Mesenchymal stem cell (in vitro differentiated cells and primary cell): ENCODE results near the gene HS2ST1.
"Not testable (repeated sequence)": the region's sequence is repeated elsewhere in the genome, so short reads cannot be mapped to it uniquely, and the experiment has no call there.

Experiments
- DNase-seq: peaks from one replicate; pipeline ENCODE4 v3.0.0-alpha.2; 2013
- H2AFZ ChIP-seq: one replicate; pipeline ENCODE4 v1.6.1; 2013; ENCODE audit warnings: low read depth, mild to moderate bottlenecking, control low read depth, inconsistent platforms, low read length, moderate library complexity
- H2AK5ac ChIP-seq: 2 replicates; pipeline ENCODE4 v1.6.1; 2013; ENCODE audit warnings: low read length, moderate library complexity, mild to moderate bottlenecking, inconsistent platforms; ENCODE audit not compliant: severe bottlenecking
- H2BK120ac ChIP-seq: one replicate; pipeline ENCODE4 v1.6.1; 2013; ENCODE audit warnings: low read depth, mild to moderate bottlenecking, inconsistent platforms, low read length, moderate library complexity
- H2BK12ac ChIP-seq, 2 experiments: one replicate each; pipeline ENCODE4 v1.6.1; 2013; ENCODE audit warnings: inconsistent platforms in 2 of 2, low read length in 2 of 2, mild to moderate bottlenecking in 2 of 2, moderate library complexity in 2 of 2, control low read depth in 1 of 2
- H2BK15ac ChIP-seq: one replicate; pipeline ENCODE4 v1.6.1; 2013; ENCODE audit warnings: mild to moderate bottlenecking, low read depth, inconsistent platforms; ENCODE audit not compliant: poor library complexity, severe bottlenecking
- H2BK5ac ChIP-seq: 2 replicates; pipeline ENCODE4 v1.6.1; 2013; ENCODE audit warnings: low read depth, mild to moderate bottlenecking, low read length, control low read depth, inconsistent platforms; ENCODE audit not compliant: poor library complexity, severe bottlenecking
- H3K14ac ChIP-seq, 2 experiments: one replicate each; pipeline ENCODE4 v1.6.1; 2013; ENCODE audit warnings: inconsistent platforms in 2 of 2, low read length in 2 of 2, control low read depth in 1 of 2, mild to moderate bottlenecking in 1 of 2, moderate library complexity in 1 of 2
- H3K18ac ChIP-seq, 2 experiments: one replicate each; pipeline ENCODE4 v1.6.1; 2013; ENCODE audit warnings: inconsistent platforms in 2 of 2, low read length in 2 of 2, control low read depth in 1 of 2, low read depth in 1 of 2, mild to moderate bottlenecking in 1 of 2
- H3K23ac ChIP-seq, 2 experiments: one replicate each; pipeline ENCODE4 v1.6.1; 2013; ENCODE audit warnings: inconsistent platforms in 2 of 2, low read length in 2 of 2, mild to moderate bottlenecking in 2 of 2, moderate library complexity in 2 of 2, control low read depth in 1 of 2
- H3K27ac ChIP-seq: 2 replicates; pipeline ENCODE4 v1.5.1; 2013; ENCODE audit warnings: mild to moderate bottlenecking, moderate library complexity, low read length, control low read depth, inconsistent platforms; ENCODE audit not compliant: poor library complexity, severe bottlenecking
- H3K27me3 ChIP-seq, 2 experiments: 2 replicates each; pipeline versions ENCODE4 v1.6.1 to v1.7.0; 2013; ENCODE audit warnings: low read length in 2 of 2, mild to moderate bottlenecking in 2 of 2, moderate library complexity in 2 of 2, control low read depth in 1 of 2, inconsistent platforms in 1 of 2; ENCODE audit not compliant: control insufficient read depth in 1 of 2, insufficient read depth in 1 of 2
- H3K36me3 ChIP-seq, 2 experiments: 2 replicates each; pipeline versions ENCODE4 v1.6.1 to v1.7.0; 2013; ENCODE audit warnings: low read length in 2 of 2, control low read depth in 1 of 2, inconsistent platforms in 1 of 2, low read depth in 1 of 2, mild to moderate bottlenecking in 1 of 2; ENCODE audit not compliant: insufficient read depth in 2 of 2, control insufficient read depth in 1 of 2
- H3K4ac ChIP-seq, 2 experiments: one replicate each; pipeline ENCODE4 v1.6.1; 2013; ENCODE audit warnings: inconsistent platforms in 2 of 2, low read length in 2 of 2, mild to moderate bottlenecking in 2 of 2, moderate library complexity in 2 of 2, control low read depth in 1 of 2, low read depth in 1 of 2
- H3K4me1 ChIP-seq: 2 replicates; pipeline ENCODE4 v1.6.1; 2013; ENCODE audit warnings: low read depth, low read length, control low read depth; ENCODE audit not compliant: control insufficient read depth, insufficient read depth
- H3K4me2 ChIP-seq: 2 replicates; pipeline ENCODE4 v1.6.1; 2013; ENCODE audit warnings: low read length, mild to moderate bottlenecking, inconsistent platforms; ENCODE audit not compliant: poor library complexity, severe bottlenecking
- H3K4me3 ChIP-seq, 2 experiments: 2 replicates each; pipeline versions ENCODE4 v1.5.1 to v1.7.0; 2013; ENCODE audit warnings: low read length in 2 of 2, mild to moderate bottlenecking in 2 of 2, control low read depth in 1 of 2, low read depth in 1 of 2; ENCODE audit not compliant: insufficient read depth in 1 of 2
- H3K79me1 ChIP-seq: replicated peaks from 2 replicates; pipeline ENCODE4 v1.6.1; 2013; ENCODE audit warnings: mild to moderate bottlenecking, control low read depth, low read length, inconsistent platforms; ENCODE audit not compliant: poor library complexity, severe bottlenecking
- H3K9ac ChIP-seq: 2 replicates; pipeline ENCODE4 v1.7.0; 2013; ENCODE audit warnings: mild to moderate bottlenecking, low read length, moderate library complexity
- H3K9me3 ChIP-seq: 2 replicates; pipeline ENCODE4 v1.7.0; 2013; ENCODE audit warnings: mild to moderate bottlenecking, low read length; ENCODE audit not compliant: control insufficient read depth
- H4K8ac ChIP-seq: one replicate; pipeline ENCODE4 v1.6.1; 2013; ENCODE audit warnings: inconsistent platforms, mild to moderate bottlenecking, low read length, moderate library complexity
- H4K91ac ChIP-seq: one replicate; pipeline ENCODE4 v1.6.1; 2013; ENCODE audit warnings: mild to moderate bottlenecking, low read length, inconsistent platforms
- WGBS: methylation state at CpG from one replicate; pipeline ENCODE4 v1.1.7; 2013; ENCODE audit warnings: mixed read lengths; 5-methylcytosine and 5-hydroxymethylcytosine counted together

HS2ST1 gene

DNA sequence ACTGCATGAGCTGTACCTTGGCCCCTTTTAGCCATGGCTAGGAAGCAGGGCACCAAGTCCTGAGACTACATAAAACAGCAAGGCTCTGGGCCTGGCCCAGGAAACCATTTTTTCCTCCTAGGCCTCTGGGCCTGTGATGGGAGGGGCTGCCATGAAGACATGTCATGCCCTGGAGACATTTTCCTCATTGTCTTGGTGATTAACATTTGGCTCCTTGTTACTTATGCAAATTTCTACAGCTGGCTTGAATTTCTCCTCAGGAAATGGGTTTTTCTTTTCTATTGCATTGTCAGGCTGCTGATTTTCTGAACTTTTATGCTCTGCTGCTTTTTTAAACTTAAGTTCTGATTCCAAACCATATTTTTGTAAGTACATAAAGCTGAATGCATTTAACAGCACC, 99.0 kb downstream of the HS2ST1 start:
- H3K4ac ChIP-seq, H3K36me3 ChIP-seq, H3K27ac ChIP-seq, H2AFZ ChIP-seq, H3K23ac ChIP-seq, H4K91ac ChIP-seq, H3K4me1 ChIP-seq, H3K27me3 ChIP-seq, H3K4me2 ChIP-seq, DNase-seq, H2BK5ac ChIP-seq, H2AK5ac ChIP-seq, H3K9ac ChIP-seq, H3K4me3 ChIP-seq, H4K8ac ChIP-seq, H2BK12ac ChIP-seq, H2BK15ac ChIP-seq, H3K14ac ChIP-seq, H3K18ac ChIP-seq, H2BK120ac ChIP-seq: not testable (repeated sequence)
- Histone ChIP-seq H3K9me3 (peaks cover 13% of the 10 kb centered on the region), H3K79me1 (peaks cover 16% of the 10 kb centered on the region)

DNA sequence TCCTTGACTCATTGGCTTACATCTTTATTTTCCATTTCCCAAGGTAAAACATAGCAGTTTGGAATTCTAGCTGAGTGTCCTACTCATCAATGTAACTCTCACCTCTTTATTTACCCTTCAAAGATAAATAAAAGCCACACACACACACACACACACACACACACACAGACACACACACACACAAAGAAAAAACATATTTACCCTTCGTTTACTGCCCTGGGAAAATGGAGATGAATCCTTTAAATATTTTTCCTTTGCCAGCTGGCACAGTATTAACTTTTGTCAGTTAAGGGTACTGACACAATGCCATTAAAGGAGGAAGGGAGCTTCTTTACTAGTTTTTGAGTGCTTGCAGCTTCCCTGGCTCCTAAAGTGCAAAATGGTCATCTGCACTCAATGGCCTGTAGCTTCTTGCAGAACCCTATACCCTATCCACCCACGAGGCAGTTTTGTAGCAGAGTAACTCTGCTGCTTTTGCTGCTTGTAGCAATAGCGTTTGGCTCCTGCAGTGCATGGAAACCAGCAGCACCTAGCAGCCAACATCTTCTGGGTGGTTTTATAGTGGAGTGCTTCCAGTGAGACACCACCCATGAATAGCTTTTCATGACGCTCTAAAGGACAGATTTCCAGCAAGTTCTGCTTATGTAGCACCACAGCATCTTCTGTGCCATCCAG, 103.7 kb downstream of the HS2ST1 start:
- WGBS = 70% methylated on average over 4 of the region's 4 CpGs

DNA sequence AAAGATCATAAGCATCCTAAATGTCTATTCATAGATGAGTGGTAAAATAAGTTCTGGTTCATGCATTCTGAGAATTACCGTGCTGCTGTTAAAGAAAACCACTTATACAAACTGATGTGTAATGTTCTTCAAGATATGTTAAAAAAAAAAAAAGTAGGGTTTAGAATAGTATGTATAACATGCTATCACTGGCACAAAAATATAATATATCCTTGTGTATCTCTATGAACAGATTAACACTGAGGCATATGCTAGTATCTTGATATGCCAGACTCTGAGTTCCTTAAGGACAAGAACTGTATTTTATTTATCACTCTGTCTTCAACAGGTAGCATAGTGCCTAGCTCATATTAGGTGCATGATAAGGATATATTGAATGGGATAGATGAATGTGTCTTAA, 108.9 kb downstream of the HS2ST1 start:
- WGBS = no CpG with 5 or more reads among the region's 1 CpG

More for the DNA sequence above, 103.7 kb downstream of the HS2ST1 start:
- Histone ChIP-seq H2BK120ac (no peak overlapping the region), H3K18ac (no peak overlapping the region), H4K8ac (peak overlapping the region; percentile 63), H2AK5ac (no peak overlapping the region), H3K4me2 (no peak overlapping the region), H3K14ac (no peak overlapping the region), H3K4me3 (no peak overlapping the region), H3K27ac (no peak overlapping the region), H3K9me3 (peaks cover 8% of the 10 kb centered on the region), H3K4me1 (no peaks in the 10 kb centered on the region), H3K79me1 (peaks cover 16% of the 10 kb centered on the region), H3K36me3 (peaks cover 0 to 2% of the 10 kb centered on the region in 2 experiments), H2BK12ac (no peak overlapping the region), H3K27me3 (no peaks in the 10 kb centered on the region), H4K91ac (no peak overlapping the region), H3K4ac (no peak overlapping the region), H3K23ac (no peak overlapping the region), H3K9ac (no peak overlapping the region), H2BK15ac (no peak overlapping the region), H2BK5ac (no peak overlapping the region), H2AFZ (no peak overlapping the region)
- DNase-seq = peak; percentile 4

DNA sequence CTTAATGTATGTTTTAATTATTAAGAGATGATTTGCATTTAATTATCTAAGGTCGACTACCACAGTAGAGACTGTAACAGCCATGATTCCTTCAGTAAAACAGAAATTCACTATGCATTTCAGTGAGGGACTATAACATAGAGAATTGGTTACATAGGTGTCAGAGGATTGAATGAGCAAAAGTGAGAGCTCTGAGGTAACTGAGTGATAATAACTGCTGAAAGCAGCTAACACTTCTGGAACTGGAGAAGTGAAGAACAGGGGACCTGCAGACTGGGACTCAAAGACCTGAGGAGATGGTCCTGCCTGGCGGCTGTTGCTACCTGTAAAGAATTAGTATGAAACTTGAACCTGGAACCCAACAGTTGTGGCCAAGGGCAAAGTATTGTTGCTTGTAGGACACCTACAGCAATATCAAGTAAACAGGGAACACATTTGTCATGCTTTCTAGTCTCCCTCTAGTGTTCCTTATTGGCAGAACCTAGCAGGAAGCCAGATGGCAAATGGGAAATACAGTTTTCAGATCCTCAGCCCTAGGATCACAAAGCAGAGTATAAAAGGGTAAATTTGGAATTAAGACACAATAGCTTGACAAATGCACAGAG, 110.6 kb downstream of the HS2ST1 start:
- H2AK5ac ChIP-seq = no peak overlapping the region
- no peaks in the 10 kb centered on the region for H3K27me3 ChIP-seq
- H3K79me1 ChIP-seq = peaks cover 11% of the 10 kb centered on the region
- no peaks in the 10 kb centered on the region for H3K36me3 ChIP-seq
- no peak overlapping the region for H2BK5ac ChIP-seq
- H3K14ac ChIP-seq = no peak overlapping the region
- H3K23ac ChIP-seq = no peak overlapping the region
- H3K27ac ChIP-seq = no peak overlapping the region
- no peak overlapping the region for H2AFZ ChIP-seq
- no peak overlapping the region for H3K4me3 ChIP-seq
- 86% methylated on average over 1 of the region's 2 CpGs for WGBS
- no peak overlapping the region for H4K8ac ChIP-seq
- no peak overlapping the region for H2BK15ac ChIP-seq
- DNase-seq = peak; percentile 46
- H3K9ac ChIP-seq = no peak overlapping the region
- no peak overlapping the region for H3K18ac ChIP-seq
- peak overlapping the region in 1 of 2 experiments; percentile 31 for H2BK12ac ChIP-seq
- H3K4me1 ChIP-seq = no peaks in the 10 kb centered on the region
- peaks cover 3% of the 10 kb centered on the region for H3K9me3 ChIP-seq
- no peak overlapping the region for H2BK120ac ChIP-seq
- no peak overlapping the region for H3K4ac ChIP-seq
- H4K91ac ChIP-seq = no peak overlapping the region
- no peak overlapping the region for H3K4me2 ChIP-seq

More for the DNA sequence above, 108.9 kb downstream of the HS2ST1 start:
- Histone ChIP-seq H3K4me2 (no peak overlapping the region), H3K9me3 (no peaks in the 10 kb centered on the region), H2BK15ac (no peak overlapping the region), H3K79me1 (peaks cover 13% of the 10 kb centered on the region), H3K14ac (no peak overlapping the region), H2BK5ac (no peak overlapping the region), H3K27ac (no peak overlapping the region), H3K9ac (no peak overlapping the region), H2AK5ac (no peak overlapping the region), H2BK12ac (no peak overlapping the region), H3K4me3 (no peak overlapping the region), H4K8ac (no peak overlapping the region), H3K4ac (no peak overlapping the region), H2BK120ac (no peak overlapping the region), H2AFZ (no peak overlapping the region), H3K23ac (no peak overlapping the region), H4K91ac (no peak overlapping the region), H3K18ac (no peak overlapping the region), H3K4me1 (no peaks in the 10 kb centered on the region), H3K36me3 (no peaks in the 10 kb centered on the region), H3K27me3 (no peaks in the 10 kb centered on the region)
- DNase-seq = no peak
